Erythroblast (primary cell): ENCODE results near the gene LRBA.

Source experiments
- GATA1 ChIP-seq: IDR thresholded peaks from 2 replicates; pipeline ENCODE4 v1.6.1; 2011; ENCODE audit warnings: low read depth, mild to moderate bottlenecking, control low read depth, low read length, moderate library complexity
- POLR2A ChIP-seq: IDR thresholded peaks from 2 replicates; pipeline ENCODE4 v1.6.1; 2011; ENCODE audit warnings: mild to moderate bottlenecking, low read length

DNA sequence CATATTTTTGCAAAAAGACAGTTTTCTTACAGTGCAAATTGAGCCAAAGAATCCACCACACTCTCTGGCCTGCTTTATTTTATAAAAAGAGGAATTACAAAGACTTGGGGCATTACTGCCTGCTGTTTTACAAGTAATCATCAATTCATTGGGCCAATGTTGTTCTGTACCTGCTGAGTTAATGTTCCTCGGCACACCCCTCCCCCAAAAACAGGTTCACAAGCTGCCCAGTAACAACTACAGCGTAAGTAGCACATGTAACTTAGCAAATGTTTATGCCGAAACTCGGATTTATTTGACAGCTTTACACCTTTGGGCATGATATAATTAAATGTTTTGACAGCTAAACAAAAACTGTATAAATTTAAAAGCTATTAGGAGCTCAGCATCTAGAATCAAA is 647.8 kb downstream of the LRBA start:
- TF ChIP-seq POLR2A (no peak), GATA1 (no peak)
